ENCODE data around the gene CAPN15. TPM values are rescaled to one million over a fixed set of nuclear protein-coding genes. Genes with fewer than 3 reads are reported as not detected.

The CAPN15 gene
- total RNA-seq, 2 experiments from 2014 or later: 113 to 121 TPM

GRCh38 chr16:525123-525519, 2.4 kb upstream of the CAPN15 start:
- H3K27ac Mint-ChIP-seq: peak overlapping the region; percentile 96
- CTCF ChIA-PET: no interaction called here
- no peaks in the 10 kb centered on the region for H3K9me3 Mint-ChIP-seq (ENCODE audit: low read depth)
- DNase-seq (no peak), ATAC-seq (no peak)
- peaks cover 44% of the 10 kb centered on the region for H3K4me1 Mint-ChIP-seq
- H3K4me3 Mint-ChIP-seq: peak overlapping the region; percentile 77
- no peaks in the 10 kb centered on the region for H3K27me3 Mint-ChIP-seq
- H3K36me3 Mint-ChIP-seq: peaks cover 2% of the 10 kb centered on the region

GRCh38 chr16:525520-526180, 1.9 kb upstream of the CAPN15 start:
- Mint-ChIP-seq H3K9me3 (ENCODE audit: low read depth) (no peaks in the 10 kb centered on the region), H3K27me3 (no peaks in the 10 kb centered on the region), H3K36me3 (peaks cover 2% of the 10 kb centered on the region), H3K4me3 (peak overlapping the region; percentile 77), H3K4me1 (peaks cover 47% of the 10 kb centered on the region), H3K27ac (peak overlapping the region; percentile 96)
- CTCF ChIA-PET: interaction anchor here (1.2 to 2.5 kb wide), 2 partner anchors 133 to 143 kb away, joined by 4 to 7 read pairs; partner anchors contain the start of gene PGAP6
- DNase-seq: peak; percentile 91
- peak; percentile 58 for ATAC-seq

- Mint-ChIP-seq H3K4me3 (peak overlapping the region; percentile 77), H3K27me3 (no peaks in the 10 kb centered on the region), H3K4me1 (peaks cover 49% of the 10 kb centered on the region), H3K36me3 (peaks cover 2% of the 10 kb centered on the region), H3K27ac (peak overlapping the region; percentile 96), H3K9me3 (ENCODE audit: low read depth) (no peaks in the 10 kb centered on the region)
- DNase-seq (peak; percentile 59), ATAC-seq (no peak)
- CTCF ChIA-PET: interaction anchor here (1.2 to 2.5 kb wide), 5 partner anchors 11 to 144 kb away, joined by 3 to 7 read pairs (median 4); partner anchors contain the start of genes METTL26 and PGAP6
These were observed 1.1 kb upstream of the CAPN15 start for GRCh38 chr16:526181-527014.

- peak; percentile 11 for ATAC-seq
- Mint-ChIP-seq H3K27me3 (no peaks in the 10 kb centered on the region), H3K36me3 (peaks cover 2% of the 10 kb centered on the region), H3K4me1 (peaks cover 46% of the 10 kb centered on the region), H3K4me3 (peak overlapping the region; percentile 92), H3K9me3 (ENCODE audit: low read depth) (no peaks in the 10 kb centered on the region), H3K27ac (peak overlapping the region; percentile 95)
- peak; percentile 69 for DNase-seq
- CTCF ChIA-PET: interaction anchor here (1.2 to 1.7 kb wide), 4 partner anchors 13 to 121 kb away, joined by 3 to 4 read pairs (median 4); partner anchors contain the start of genes METTL26 and WDR90
These were observed 849 bp downstream of the CAPN15 start for GRCh38 chr16:528111-529011.

- DNase-seq (peak; percentile 82), ATAC-seq (peak; percentile 18)
- peaks cover 2% of the 10 kb centered on the region for H3K36me3 Mint-ChIP-seq
- peak overlapping the region; percentile 95 for H3K27ac Mint-ChIP-seq
- CTCF ChIA-PET: interaction anchor here (1.3 kb wide), 1 partner anchor 120 kb away, joined by 4 read pairs; the partner anchor contains the start of gene WDR90
- H3K9me3 Mint-ChIP-seq (ENCODE audit: low read depth): no peaks in the 10 kb centered on the region
- H3K4me1 Mint-ChIP-seq: peaks cover 42% of the 10 kb centered on the region
- H3K27me3 Mint-ChIP-seq: no peaks in the 10 kb centered on the region
- H3K4me3 Mint-ChIP-seq: peak overlapping the region; percentile 92
These were observed 1.6 kb downstream of the CAPN15 start for GRCh38 chr16:529012-529575.

GRCh38 chr16:530111-530817, 2.8 kb downstream of the CAPN15 start:
- CTCF ChIA-PET: no interaction called here
- DNase-seq: no peak
- H3K4me3 Mint-ChIP-seq: peak overlapping the region; percentile 26
- peak overlapping the region; percentile 63 for H3K27ac Mint-ChIP-seq
- peaks cover 2% of the 10 kb centered on the region for H3K36me3 Mint-ChIP-seq
- H3K9me3 Mint-ChIP-seq (ENCODE audit: low read depth): no peaks in the 10 kb centered on the region
- peaks cover 32% of the 10 kb centered on the region for H3K4me1 Mint-ChIP-seq
- no peaks in the 10 kb centered on the region for H3K27me3 Mint-ChIP-seq
- no peak for ATAC-seq

GRCh38 chr16:531494-532125, 4.1 kb downstream of the CAPN15 start:
- CTCF ChIA-PET: interaction anchor here (0.7 kb wide), 1 partner anchor 30 kb away, joined by 3 read pairs; no protein-coding TSS in a partner anchor
- no peak for ATAC-seq
- H3K36me3 Mint-ChIP-seq: no peaks in the 10 kb centered on the region
- H3K27me3 Mint-ChIP-seq: no peaks in the 10 kb centered on the region
- no peaks in the 10 kb centered on the region for H3K9me3 Mint-ChIP-seq (ENCODE audit: low read depth)
- peaks cover 18% of the 10 kb centered on the region for H3K4me1 Mint-ChIP-seq
- DNase-seq: no peak
- H3K4me3 Mint-ChIP-seq: no peak overlapping the region
- no peak overlapping the region for H3K27ac Mint-ChIP-seq

- no peak for ATAC-seq
- Mint-ChIP-seq H3K4me1 (peaks cover 18% of the 10 kb centered on the region), H3K9me3 (ENCODE audit: low read depth) (no peaks in the 10 kb centered on the region), H3K36me3 (peaks cover 6% of the 10 kb centered on the region), H3K27me3 (no peaks in the 10 kb centered on the region), H3K27ac (no peak overlapping the region), H3K4me3 (no peak overlapping the region)
- CTCF ChIA-PET: no interaction called here
- no peak for DNase-seq
These were observed 6.0 kb downstream of the CAPN15 start for GRCh38 chr16:533391-534123.

- ATAC-seq: no peak
- DNase-seq: no peak
- CTCF ChIA-PET: no interaction called here
- Mint-ChIP-seq H3K27ac (no peak overlapping the region), H3K27me3 (no peaks in the 10 kb centered on the region), H3K36me3 (peaks cover 9% of the 10 kb centered on the region), H3K4me3 (no peak overlapping the region), H3K4me1 (peaks cover 16% of the 10 kb centered on the region), H3K9me3 (ENCODE audit: low read depth) (no peaks in the 10 kb centered on the region)
These were observed 6.6 kb downstream of the CAPN15 start for GRCh38 chr16:534135-534534.

- H3K27ac Mint-ChIP-seq: no peak overlapping the region
- DNase-seq: no peak
- no peak overlapping the region for H3K4me3 Mint-ChIP-seq
- no peaks in the 10 kb centered on the region for H3K27me3 Mint-ChIP-seq
- CTCF ChIA-PET: no interaction called here
- peaks cover 10% of the 10 kb centered on the region for H3K36me3 Mint-ChIP-seq
- ATAC-seq: no peak
- H3K9me3 Mint-ChIP-seq (ENCODE audit: low read depth): no peaks in the 10 kb centered on the region
- H3K4me1 Mint-ChIP-seq: peaks cover 8% of the 10 kb centered on the region
These were observed 7.4 kb downstream of the CAPN15 start for GRCh38 chr16:534856-535445.
